PC-9 (cell line): ENCODE data around the gene LRRC27. TPM values are rescaled to one million over a fixed set of nuclear protein-coding genes. Genes with fewer than 3 reads are reported as not detected.

Experiments
- BruUV-seq: library from RNA; stranded (reverse); fragments of 400-500 nt; replicated peaks from 2 replicates; lab custom pipeline; 2021; lab: Mats Ljungman, UMichigan
- CTCF ChIA-PET: fragments of 300-600 bp; sonication (Branson Sonifier 250); formaldehyde crosslinking; loops from one replicate; lab custom pipeline; 2022; ENCODE audit warnings: antibody characterized with exemption; lab: Charles Lee
- POLR2A ChIA-PET: fragments of 300-600 bp; sonication (Branson Sonifier 250); formaldehyde crosslinking; loops from one replicate; lab custom pipeline; 2022; ENCODE audit warnings: antibody characterized with exemption; ENCODE audit not compliant: unreplicated experiment; lab: Charles Lee
- DNase-seq, 2 experiments: peaks; one replicate each; pipeline versions ENCODE4 v3.0.0 to v3.0.0-alpha.2; 2015 to 2022; ENCODE audit warnings: mixed read lengths in 1 of 2
- H2AFZ ChIP-seq: fragments of 200-600 bp; sonication (generic); 2 replicates; pipeline ENCODE4 v1.8.1; 2017; ENCODE audit warnings: antibody characterized with exemption
- H3F3A ChIP-seq: fragments of 200-600 bp; sonication (generic); 2 replicates; pipeline ENCODE4 v1.8.1; 2017; ENCODE audit warnings: antibody characterized with exemption, mild to moderate bottlenecking, low read depth; ENCODE audit not compliant: insufficient read depth
- H3K27ac ChIP-seq: fragments of 200-600 bp; sonication (generic); 2 replicates; pipeline ENCODE4 v1.6.1; 2016; ENCODE audit warnings: mixed run types
- H3K27me3 ChIP-seq: fragments of 200-600 bp; sonication (generic); 2 replicates; pipeline ENCODE4 v1.6.1; 2016; ENCODE audit warnings: low read depth, mixed run types; ENCODE audit not compliant: insufficient read depth
- H3K36me3 ChIP-seq: fragments of 200-600 bp; sonication (generic); 2 replicates; pipeline ENCODE4 v1.6.1; 2016; ENCODE audit warnings: low read depth, mixed run types
- H3K4me1 ChIP-seq: fragments of 200-600 bp; sonication (generic); replicated peaks from 2 replicates; pipeline ENCODE4 v1.6.1; 2016; ENCODE audit warnings: mixed run types; ENCODE audit not compliant: insufficient read depth
- H3K4me2 ChIP-seq: fragments of 200-600 bp; sonication (generic); 2 replicates; pipeline ENCODE4 v1.6.1; 2017; ENCODE audit warnings: mixed run types
- H3K4me3 ChIP-seq: fragments of 200-600 bp; sonication (generic); 2 replicates; pipeline ENCODE4 v1.6.1; 2016; ENCODE audit warnings: mixed run types
- H3K79me2 ChIP-seq: fragments of 200-600 bp; sonication (generic); 2 replicates; pipeline ENCODE4 v1.6.1; 2017; ENCODE audit warnings: low read depth, mixed run types
- H3K9me2 ChIP-seq: fragments of 200-600 bp; sonication (generic); 2 replicates; pipeline ENCODE4 v1.8.1; 2017; ENCODE audit warnings: mild to moderate bottlenecking; ENCODE audit not compliant: insufficient read depth
- H3K9me3 ChIP-seq: fragments of 200-600 bp; sonication (generic); 2 replicates; pipeline ENCODE4 v1.8.1; 2016; ENCODE audit warnings: low read depth; ENCODE audit not compliant: insufficient read depth
- H4K20me1 ChIP-seq: fragments of 200-600 bp; sonication (generic); 2 replicates; pipeline ENCODE4 v1.8.1; 2017; ENCODE audit not compliant: insufficient read depth
- EZH2 ChIP-seq: fragments of 200-600 bp; sonication (generic); IDR thresholded peaks from 2 replicates; pipeline ENCODE4 v1.8.0; 2017; ENCODE audit warnings: antibody characterized with exemption, low read depth
- intact Hi-C: fragments of 100-400 bp; cut with micrococcal nuclease; formaldehyde crosslinking; loops from one replicate; pipeline ENCODE4 v1.10.0; 2022; ENCODE audit not compliant: unreplicated experiment
- total RNA-seq: library from RNA; stranded (reverse); gene quantifications from 2 replicates; pipeline ENCODE4 v1.2.3, GENCODE V29; 2021
- TF ChIP-seq, protein P1 (sequence below): fragments of 200-600 bp; sonication (generic); conservative IDR thresholded peaks from 2 replicates; pipeline ENCODE4 v1.6.1; 2017; ENCODE audit warnings: mixed run types, antibody characterized with exemption, mild to moderate bottlenecking, moderate library complexity

Gene LRRC27
- total RNA-seq, 1 experiment from 2014 or later = 10.0 TPM

DNA sequence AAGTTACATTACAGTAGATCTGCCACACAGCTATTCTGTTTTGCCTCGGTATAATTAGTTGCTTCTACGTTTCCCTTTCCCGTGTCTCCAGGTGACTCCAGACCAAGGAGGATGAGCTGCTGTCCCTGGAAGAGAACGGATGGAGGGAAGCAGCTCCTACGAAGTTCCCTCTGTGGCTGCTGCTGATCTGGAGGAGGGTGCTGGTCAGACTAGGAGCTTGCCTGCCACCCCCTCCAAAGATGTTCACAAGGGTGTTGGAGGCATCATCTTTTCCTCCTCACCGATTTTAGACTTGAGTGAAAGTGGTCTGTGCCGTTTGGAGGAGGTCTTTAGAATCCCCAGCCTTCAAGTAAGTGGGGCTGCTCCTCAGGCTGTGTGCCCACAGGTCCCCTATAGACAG is 1.4 kb downstream of the LRRC27 start:
- intact Hi-C loops = loop anchor here (5.0 kb wide), 1 partner anchor 74 kb away; no protein-coding TSS in a partner anchor
- POLR2A ChIA-PET = no interaction called here
- CTCF ChIA-PET = interaction anchor here (0.7 kb wide), 1 partner anchor 9 kb away, joined by 5 read pairs; no protein-coding TSS in a partner anchor
- Histone ChIP-seq H3K79me2 (peaks cover 33% of the 10 kb centered on the region), H3K4me3 (no peak overlapping the region), H3K27ac (no peak overlapping the region), H3K4me1 (peaks cover 8% of the 10 kb centered on the region; the same call in 1 of the 2 replicates), H3K4me2 (no peak overlapping the region; the same call in 1 of the 2 replicates), H3K36me3 (peaks cover 6% of the 10 kb centered on the region; the same call in 1 of the 2 replicates), H3K27me3 (no peaks in the 10 kb centered on the region), H3K9me3 (no peaks in the 10 kb centered on the region), H3F3A (peaks cover 9% of the 10 kb centered on the region; the same call in 1 of the 2 replicates), H2AFZ (no peak overlapping the region), H3K9me2 (no peaks in the 10 kb centered on the region), H4K20me1 (no peaks in the 10 kb centered on the region)
- no peak for TF ChIP-seq EZH2
- TF ChIP-seq, protein P1, sequence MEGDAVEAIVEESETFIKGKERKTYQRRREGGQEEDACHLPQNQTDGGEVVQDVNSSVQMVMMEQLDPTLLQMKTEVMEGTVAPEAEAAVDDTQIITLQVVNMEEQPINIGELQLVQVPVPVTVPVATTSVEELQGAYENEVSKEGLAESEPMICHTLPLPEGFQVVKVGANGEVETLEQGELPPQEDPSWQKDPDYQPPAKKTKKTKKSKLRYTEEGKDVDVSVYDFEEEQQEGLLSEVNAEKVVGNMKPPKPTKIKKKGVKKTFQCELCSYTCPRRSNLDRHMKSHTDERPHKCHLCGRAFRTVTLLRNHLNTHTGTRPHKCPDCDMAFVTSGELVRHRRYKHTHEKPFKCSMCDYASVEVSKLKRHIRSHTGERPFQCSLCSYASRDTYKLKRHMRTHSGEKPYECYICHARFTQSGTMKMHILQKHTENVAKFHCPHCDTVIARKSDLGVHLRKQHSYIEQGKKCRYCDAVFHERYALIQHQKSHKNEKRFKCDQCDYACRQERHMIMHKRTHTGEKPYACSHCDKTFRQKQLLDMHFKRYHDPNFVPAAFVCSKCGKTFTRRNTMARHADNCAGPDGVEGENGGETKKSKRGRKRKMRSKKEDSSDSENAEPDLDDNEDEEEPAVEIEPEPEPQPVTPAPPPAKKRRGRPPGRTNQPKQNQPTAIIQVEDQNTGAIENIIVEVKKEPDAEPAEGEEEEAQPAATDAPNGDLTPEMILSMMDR = no peak
- no TSS peak for BruUV-seq
- no peak for DNase-seq

DNA sequence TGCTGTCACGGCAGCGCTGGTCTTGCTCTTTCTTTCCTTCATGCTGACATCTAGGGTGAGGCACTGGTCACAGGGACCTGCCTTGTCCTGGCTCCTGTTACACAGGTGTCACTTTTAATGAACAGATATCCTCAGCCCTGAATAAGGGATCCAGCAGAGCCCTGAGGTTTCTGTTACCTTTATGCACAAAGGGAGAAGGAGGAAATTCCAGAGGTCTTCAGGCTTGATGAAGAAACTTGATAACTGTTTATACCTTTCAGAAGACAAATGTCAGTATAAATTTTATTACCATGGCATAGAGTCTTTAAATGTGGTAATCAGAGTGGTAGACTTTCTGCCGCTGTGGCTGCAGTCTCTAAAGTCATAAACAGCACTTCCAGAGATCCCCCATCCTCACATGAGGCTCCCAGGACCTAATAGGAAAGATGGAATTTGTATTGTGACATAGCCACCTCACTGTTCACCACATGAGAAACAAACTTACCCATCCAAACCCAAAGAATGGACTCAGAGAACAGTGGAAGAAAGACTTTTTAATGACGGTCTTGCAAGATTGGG is 2.7 kb downstream of the LRRC27 start:
- TF ChIP-seq, protein P1 = no peak
- no peak for TF ChIP-seq EZH2
- peaks cover 19% of the 10 kb centered on the region for H3K79me2 ChIP-seq
- H3K9me3 ChIP-seq = no peaks in the 10 kb centered on the region
- no peaks in the 10 kb centered on the region for H4K20me1 ChIP-seq
- H3F3A ChIP-seq = peaks cover 6% of the 10 kb centered on the region; the same call in 1 of the 2 replicates
- H3K27me3 ChIP-seq = no peaks in the 10 kb centered on the region
- intact Hi-C loops = loop anchor here (5.0 kb wide), 1 partner anchor 73 kb away; no protein-coding TSS in a partner anchor
- H3K27ac ChIP-seq = no peak overlapping the region
- H3K4me2 ChIP-seq = no peak overlapping the region
- no peak for DNase-seq
- H3K9me2 ChIP-seq = no peaks in the 10 kb centered on the region
- ChIA-PET POLR2A (no interaction called here), CTCF (no interaction called here)
- H2AFZ ChIP-seq = no peak overlapping the region
- H3K4me3 ChIP-seq = no peak overlapping the region
- H3K4me1 ChIP-seq = peaks cover 8% of the 10 kb centered on the region; the same call in 1 of the 2 replicates
- no peaks in the 10 kb centered on the region for H3K36me3 ChIP-seq
- BruUV-seq = no TSS peak

DNA sequence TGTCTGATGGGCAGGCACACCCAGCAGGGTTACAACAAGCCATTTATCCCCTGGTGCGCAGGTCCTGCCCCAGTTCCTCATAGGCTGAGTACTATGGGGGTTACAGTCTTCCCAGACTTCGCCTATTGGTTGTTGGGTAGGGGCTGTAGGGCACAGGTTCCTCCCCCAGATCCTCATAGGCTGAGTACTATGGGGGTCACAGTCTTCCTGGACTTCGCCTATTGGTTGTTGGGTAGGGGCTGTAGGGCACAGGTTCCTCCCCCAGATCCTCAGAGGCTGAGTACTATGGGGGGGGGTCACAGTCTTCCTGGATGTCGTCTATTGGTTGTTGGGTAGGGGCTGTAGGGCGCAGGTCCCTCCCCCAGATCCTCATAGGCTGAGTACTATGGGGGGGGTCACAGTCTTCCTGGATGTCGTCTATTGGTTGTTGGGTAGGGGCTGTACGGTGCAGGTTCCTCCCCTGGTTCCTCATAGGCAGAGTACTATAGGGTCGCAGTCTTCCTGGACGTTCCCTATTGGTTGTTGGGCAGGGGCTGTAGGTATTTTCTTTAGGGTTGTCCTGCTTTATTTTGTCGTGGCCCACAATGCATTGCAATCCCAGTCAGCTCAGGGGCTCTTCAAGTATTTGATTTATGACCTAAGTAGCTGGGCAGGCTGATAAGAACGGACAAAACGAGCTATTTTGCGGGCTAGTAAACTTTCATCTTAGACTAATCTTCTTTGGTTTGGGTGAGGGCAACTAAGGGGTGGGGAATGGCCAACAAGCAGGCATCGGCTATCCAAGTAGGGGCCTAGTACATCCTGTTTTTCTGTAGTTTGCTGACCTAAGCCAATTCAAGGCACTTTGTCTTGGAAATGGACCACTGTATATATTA is 3.4 kb downstream of the LRRC27 start:
- Histone ChIP-seq H3K27ac (no peak overlapping the region), H3K36me3 (no peaks in the 10 kb centered on the region), H3K9me3 (no peaks in the 10 kb centered on the region), H3K4me3 (no peak overlapping the region), H3K27me3 (no peaks in the 10 kb centered on the region), H2AFZ (no peak overlapping the region), H3F3A (no peaks in the 10 kb centered on the region), H4K20me1 (no peaks in the 10 kb centered on the region), H3K4me1 (peaks cover 8% of the 10 kb centered on the region; the same call in 1 of the 2 replicates), H3K9me2 (no peaks in the 10 kb centered on the region), H3K4me2 (no peak overlapping the region), H3K79me2 (peaks cover 12% of the 10 kb centered on the region)
- no peak for TF ChIP-seq EZH2
- TF ChIP-seq, protein P1 = no peak
- no peak for DNase-seq
- no TSS peak for BruUV-seq
- ChIA-PET CTCF (no interaction called here), POLR2A (interaction anchor here (0.6 kb wide), 1 partner anchor 120 kb away, joined by 5 read pairs; no protein-coding TSS in a partner anchor)
- intact Hi-C loops = no loop called here
